ENCODE data around the gene SASH1.

GRCh38 chr6:148414836-148415235, 72.2 kb downstream of the SASH1 start:
- TF ChIP-seq CTCF (IDR thresholded peaks at IDR 0.05) (no peak), EP300 (IDR thresholded peaks at IDR 0.05) (no peak)
